ENCODE measurements around the gene FRMD4B. TPM values are rescaled to one million over a fixed set of nuclear protein-coding genes. Genes with fewer than 3 reads are reported as not detected.

Gene FRMD4B
- total RNA-seq, 2 experiments from 2014 or later = 41.2 to 41.4 TPM

DNA sequence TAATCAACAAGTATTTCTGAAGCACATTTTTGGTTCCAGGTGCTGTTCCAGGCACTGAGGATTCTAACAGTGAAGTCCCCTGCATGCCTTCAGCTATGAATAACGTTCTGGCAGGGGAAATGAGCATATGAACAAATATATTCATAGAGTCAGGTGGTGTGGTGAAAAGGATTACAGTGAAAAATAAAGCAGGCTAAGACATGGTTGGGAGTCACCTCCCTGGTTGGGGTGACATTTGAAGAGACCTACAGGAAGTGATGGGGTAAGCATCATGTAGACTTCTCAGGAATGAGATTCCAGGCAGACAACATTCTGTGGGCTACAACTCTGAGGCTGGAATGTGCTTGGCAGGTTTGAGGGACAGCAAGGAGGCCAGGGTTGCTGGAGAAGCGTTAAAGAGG, 15.0 kb downstream of the FRMD4B start:
- ChIA-PET CTCF (no interaction called here), POLR2A (no interaction called here)

DNA sequence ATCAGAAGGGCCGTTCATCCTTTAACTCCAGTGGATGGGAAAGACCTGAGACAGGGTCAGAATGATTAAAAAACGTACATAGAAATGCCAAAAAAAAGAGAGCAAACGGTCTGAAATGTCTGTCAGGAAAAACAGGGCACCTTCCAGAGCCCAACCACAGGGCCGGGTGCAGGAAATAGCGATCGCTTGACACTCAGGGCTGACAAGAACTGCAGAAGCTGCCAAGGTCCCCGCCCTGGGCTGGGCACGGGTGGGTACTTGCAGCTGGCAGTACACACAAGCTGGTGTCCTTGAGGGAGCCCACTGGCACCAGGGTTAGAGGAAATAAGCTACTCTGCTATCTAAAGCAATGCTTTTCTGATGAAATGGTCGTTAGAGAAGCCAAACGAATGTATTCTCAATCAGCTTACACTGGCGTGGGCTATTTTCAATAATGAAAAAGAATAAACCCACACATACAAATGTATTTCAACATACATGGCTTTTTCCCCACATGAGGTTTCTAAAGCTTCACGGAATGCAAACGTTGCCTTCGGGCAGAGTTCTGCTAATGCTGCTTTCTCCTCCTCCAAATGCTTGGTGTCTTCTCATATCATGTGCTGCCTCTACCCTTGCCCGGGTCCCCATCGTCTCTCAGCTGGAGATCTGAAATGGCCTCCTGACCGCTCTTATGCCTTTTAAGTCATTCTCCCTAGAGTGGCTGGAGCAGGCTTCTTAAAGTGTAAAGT, 15.6 kb downstream of the FRMD4B start:
- POLR2A ChIA-PET = no interaction called here

DNA sequence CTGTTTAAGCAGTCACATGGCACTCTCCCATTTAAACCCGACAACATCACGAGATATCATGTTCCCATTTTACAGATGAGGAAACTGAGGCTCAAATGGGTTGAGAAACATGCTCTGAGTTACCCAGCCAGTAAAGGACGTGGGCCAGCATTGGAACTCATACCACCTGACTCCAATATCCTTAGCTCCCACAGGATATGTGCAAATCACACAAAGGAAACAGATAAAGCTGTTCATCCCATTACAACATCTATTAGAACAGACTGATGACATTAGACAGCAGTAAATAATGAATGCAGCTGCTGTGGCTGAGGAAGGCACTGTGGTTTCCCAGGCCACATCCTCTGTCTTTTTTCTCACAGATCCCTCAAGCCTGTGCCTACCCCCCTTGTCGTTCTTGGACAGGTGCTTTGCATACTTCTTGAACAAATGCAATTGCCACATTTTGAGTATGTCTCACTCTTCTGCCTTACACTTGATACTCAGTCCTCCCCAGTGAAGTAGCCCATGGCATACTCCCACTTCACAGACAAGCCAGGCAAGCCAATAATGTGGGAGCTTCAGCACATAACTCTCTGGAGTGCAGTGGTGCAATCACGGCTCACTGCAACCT, 17.7 kb downstream of the FRMD4B start:
- POLR2A ChIA-PET = no interaction called here
- CTCF ChIA-PET = no interaction called here

More for the DNA sequence above, 15.6 kb downstream of the FRMD4B start:
- CTCF ChIA-PET = no interaction called here

DNA sequence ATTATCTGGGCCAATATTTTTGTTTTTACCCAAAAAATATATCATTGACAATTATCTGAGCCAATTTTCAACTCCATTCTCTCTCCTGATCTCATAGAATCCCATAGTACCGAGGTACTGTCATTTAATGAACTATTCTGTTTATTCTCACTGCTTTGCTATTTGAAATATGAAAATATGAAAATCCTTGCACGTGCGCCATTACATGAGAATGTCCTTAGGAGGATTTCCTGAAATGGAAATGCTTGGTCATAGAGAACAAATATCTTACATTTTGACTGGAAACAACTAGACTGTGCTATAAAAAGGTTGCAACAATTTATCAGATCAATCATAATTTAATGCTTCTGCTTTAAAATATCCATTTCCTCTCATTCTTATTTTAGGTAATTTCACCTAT, 18.3 kb downstream of the FRMD4B start:
- CTCF ChIA-PET = no interaction called here
- POLR2A ChIA-PET = no interaction called here

DNA sequence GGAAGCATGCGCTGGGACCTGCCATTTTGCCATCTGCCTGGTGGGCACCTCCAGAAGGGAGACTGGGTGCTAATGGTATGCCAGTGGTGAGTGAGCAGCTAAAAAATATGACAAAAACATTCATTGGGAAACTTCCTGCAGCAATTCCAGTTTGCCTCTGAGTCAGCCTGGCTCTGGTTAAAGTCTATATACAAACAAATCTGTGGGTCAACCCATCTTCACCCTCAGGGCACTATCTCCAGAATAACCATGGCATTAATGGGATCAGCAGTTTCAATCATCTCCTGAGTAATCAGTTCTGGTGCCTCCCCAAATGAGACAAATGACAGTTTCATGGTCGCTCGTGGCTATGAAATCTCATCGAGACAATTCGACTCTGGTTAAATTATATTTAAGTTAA, 21.5 kb downstream of the FRMD4B start:
- ChIA-PET POLR2A (no interaction called here), CTCF (interaction anchor here (0.9 kb wide), 1 partner anchor 10 kb away, joined by 3 read pairs; no protein-coding TSS in a partner anchor)

DNA sequence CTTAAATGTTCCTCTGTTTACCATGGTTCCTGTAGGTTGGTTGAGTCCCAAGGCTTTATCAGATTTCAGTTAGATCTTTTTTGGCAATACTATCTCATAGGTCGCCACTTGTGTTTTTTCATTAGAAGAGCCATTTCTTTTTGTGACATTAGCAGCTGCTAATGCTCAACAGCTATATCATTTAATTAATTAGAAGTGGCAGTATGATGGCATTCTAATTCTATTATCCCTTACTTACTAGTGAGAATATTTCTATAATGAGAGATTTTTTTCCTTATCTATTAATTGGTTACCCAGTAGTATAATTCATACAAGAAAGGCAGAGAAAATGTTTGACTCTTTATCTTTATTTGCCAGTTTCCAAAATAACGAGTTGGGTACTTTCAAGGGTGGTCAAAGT, 25.2 kb downstream of the FRMD4B start:
- ChIA-PET POLR2A (no interaction called here), CTCF (no interaction called here)

DNA sequence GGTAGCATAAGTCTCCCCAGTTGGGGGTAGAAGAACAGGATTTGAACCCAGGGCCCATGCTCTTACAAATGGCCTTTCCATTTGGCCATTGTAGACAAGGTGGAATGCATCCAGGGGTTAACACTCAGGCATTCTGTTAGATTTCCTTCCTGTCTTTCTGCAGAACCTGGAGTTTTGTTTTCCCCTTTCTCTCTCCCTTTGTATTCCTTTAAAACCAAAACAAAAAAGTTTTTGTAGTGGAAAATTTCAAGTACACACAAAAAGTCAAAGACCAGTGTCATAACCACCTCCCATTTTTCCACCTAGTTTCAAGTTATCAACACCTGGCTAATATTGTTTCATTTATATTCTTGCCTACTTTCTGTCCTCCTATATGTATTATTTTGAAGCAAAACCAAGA, 26.0 kb downstream of the FRMD4B start:
- POLR2A ChIA-PET = no interaction called here
- CTCF ChIA-PET = no interaction called here

DNA sequence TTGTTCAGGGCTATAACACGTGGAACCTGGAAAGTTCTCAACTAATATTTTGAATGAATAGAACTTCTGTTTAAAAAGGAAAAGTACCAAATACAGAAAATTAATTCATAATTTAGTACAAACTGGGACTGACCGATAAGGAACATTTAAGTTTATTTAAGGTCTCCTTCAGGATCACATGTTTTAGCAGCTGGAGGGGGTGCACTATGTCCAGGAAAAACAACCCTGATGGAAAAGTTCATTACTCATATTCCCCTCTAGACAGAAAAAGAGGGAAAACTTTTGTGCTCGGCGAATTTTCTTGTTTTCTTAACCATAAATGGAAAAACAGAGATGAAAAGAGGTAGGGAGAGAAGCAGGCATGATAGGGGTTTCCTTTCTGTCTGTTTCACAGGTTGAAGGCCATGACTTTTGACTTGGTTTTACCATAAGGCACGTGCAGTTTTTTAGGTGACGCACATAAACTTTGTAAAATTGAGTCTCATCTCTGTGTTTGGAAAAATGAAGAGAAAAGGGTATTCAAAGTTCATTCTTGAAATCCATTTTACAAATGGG, 26.5 kb downstream of the FRMD4B start:
- ChIA-PET POLR2A (no interaction called here), CTCF (no interaction called here)

DNA sequence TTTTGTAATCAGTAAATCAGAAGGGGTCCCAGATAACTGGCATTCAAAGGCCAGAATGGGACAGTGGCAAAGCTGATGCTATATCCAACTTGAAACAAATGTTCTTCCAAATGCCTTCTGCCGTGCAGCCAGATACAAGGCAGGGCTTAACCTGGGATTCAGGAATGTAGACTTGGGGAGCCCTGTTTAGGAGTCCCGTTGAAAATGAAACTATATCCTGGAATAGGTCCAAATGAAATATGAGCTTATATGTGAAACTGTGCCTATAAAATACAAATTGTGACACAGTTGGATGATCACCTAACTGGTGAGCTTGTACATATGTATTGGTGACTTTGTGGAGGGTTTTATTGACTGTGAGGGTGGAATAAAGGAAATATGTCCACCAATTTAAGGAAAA, 28.7 kb downstream of the FRMD4B start:
- ChIA-PET POLR2A (no interaction called here), CTCF (no interaction called here)

DNA sequence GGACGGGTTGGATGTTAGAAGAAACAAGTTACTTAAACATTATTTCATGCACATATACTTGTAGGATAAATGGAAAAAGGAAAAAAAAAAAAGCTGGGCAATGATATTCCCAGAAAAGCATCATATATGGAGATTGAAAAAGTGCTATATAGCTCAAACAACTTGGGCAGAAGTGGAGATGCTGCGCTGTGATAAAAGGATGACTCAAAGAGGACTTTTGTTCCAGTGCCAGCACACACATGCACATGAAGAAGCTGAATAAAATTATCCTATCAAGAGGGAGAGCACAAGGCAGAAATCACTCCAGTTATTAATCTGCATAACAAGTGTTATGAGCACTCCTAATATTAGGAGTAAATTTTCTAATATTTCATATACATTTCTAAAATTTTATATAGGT, 30.9 kb downstream of the FRMD4B start:
- ChIA-PET POLR2A (no interaction called here), CTCF (interaction anchor here (0.8 kb wide), 1 partner anchor 194 kb away, joined by 3 read pairs; no protein-coding TSS in a partner anchor)

DNA sequence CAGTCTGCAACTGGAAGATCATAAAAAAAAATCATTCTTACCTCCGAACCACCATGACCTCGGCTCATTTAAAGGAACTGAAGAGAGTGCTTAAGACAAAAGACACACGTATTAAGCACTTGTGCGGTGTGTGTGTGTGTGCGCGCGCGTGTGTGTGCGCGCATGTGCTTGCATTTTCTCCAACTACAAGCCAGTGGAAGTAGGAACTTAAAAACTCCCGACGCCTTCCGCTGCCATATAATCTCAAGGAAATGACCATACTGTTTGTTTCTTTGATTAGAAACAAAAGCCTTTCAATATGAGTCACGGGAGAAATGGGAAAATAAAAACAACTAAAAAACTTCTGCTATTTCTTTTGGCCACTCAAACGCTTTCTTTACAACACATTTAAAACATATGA, 32.4 kb downstream of the FRMD4B start:
- ChIA-PET CTCF (no interaction called here), POLR2A (no interaction called here)

DNA sequence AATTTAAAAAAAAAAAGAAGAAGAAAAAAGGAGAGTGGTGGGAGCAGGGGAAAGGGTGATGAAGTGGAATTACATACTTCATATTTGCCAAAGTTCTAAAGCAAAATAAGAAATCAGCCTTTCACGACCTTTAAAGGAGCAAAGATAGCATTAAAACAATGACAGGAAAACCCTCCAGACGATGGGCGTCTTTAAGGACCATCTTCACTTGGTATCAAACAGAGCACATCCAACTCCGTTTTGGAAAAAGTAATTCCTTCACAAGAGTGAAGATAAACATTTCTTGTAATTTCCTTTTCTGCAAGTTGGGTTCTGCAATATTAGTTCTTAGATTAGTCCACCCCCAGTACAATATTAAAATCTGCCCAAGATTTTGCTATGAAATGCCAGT, 32.8 kb downstream of the FRMD4B start:
- POLR2A ChIA-PET = no interaction called here
- CTCF ChIA-PET = no interaction called here

DNA sequence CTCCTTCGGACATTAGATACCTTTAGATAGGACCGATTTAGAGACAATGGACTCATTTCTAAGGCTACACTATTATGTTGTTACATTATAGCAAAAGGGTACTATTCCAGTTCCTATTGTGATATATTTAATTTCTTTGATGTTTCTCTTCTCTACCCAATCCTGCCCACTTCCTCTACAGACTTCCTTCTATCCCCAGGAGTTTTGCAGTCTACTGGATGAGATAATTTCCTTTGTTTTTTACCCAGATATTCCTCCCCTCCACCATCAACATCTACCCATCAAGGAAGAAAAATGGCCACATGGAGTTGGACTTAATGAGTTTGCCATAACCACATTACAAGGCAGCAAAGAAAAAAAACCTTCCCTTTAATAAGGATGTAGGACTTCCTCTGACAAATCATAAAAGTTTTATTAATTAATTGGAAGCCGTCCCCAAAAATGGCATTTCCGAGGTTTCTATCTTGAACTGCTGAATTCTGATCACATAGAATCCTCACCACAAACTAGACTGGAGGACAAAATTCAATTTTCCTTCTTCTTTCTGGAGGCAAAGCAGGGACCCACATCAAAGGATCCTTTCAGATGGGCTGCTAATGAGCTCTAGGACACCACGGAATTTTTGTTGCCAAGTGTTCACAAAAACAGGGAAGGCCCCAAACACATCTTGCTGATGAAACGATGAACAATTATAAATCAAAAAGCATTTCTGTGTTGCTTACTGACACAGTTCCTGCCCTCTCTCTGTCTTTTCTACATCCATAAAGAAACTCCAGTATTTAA, 33.4 kb downstream of the FRMD4B start:
- CTCF ChIA-PET = no interaction called here
- POLR2A ChIA-PET = no interaction called here

DNA sequence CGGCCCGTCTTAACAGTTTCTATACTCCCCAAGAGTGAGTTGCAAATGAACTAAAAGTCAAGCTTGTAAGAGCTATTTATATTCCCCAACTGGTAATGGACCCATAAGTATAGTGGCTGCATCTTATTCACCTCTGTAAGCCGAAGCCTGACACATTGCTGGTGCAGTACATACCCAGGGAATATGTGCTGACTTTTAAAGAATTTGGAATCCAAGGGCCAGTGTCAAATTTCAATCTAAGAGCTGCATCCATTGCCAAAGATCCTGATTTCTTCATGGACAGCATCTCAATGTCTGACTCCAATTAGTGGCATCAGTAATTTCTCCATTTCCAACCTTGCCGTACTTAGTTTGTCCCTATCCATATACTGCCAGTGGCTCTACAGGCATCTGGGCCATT, 42.0 kb downstream of the FRMD4B start:
- ChIA-PET POLR2A (no interaction called here), CTCF (no interaction called here)

DNA sequence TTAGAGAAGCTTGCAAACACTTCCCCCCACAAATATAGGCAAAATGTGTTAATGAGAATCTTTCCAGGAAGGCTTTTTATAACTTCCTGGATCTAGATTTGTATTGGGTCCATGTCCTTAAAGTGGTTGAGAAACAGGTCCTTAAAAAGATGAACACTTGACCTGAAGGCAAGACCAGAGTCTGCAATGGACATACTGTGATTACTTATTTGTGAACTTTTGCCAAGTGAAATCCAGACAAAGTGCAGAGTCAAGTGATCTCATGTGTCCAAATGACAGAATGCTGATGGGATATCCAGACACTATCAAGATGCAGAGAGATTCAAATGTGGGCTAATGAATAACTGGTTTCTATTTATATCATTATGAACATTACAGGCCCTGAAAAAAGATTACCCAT, 43.8 kb downstream of the FRMD4B start:
- ChIA-PET POLR2A (no interaction called here), CTCF (interaction anchor here (0.9 kb wide), 1 partner anchor 221 kb away, joined by 3 read pairs; no protein-coding TSS in a partner anchor)

DNA sequence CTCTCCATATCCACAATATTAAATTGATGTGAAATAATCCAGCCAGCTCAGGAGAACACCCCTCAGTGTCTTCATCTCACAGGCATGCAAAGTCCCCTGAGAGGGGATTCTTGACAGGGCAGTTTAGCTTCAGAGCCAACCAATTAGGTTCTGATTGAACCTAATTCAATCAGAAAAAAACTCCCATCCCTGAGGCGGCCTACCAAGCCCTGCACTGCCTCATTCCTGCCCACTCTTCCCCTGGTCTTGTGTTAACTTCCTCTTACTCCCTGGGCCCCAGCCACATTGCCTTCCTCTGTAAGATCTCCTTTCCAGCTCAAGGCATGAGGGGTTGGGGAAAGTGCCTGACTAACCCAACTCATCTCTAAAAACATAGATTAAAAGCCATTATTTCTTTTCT, 46.1 kb downstream of the FRMD4B start:
- CTCF ChIA-PET = no interaction called here

DNA sequence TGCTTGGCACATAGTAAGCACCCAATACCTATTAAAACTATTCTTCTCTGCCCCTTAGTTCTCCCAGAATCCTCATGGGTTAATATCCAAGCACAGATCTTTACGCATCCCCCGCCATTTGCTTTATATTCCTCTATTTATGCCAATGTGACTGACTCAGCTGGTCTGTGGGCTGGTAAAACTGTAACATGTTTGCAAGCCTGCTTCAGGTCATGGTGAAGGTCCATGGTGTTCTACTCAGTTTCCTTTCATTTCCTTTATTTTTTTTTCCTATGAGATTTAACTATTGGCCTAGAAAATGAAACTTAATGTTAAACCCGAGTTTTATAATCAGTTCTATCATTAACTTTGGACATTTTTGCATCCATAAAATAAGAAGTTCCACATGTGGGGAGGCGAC, 47.0 kb downstream of the FRMD4B start:
- ChIA-PET POLR2A (no interaction called here), CTCF (no interaction called here)

More for the DNA sequence above, 46.1 kb downstream of the FRMD4B start:
- POLR2A ChIA-PET = no interaction called here

DNA sequence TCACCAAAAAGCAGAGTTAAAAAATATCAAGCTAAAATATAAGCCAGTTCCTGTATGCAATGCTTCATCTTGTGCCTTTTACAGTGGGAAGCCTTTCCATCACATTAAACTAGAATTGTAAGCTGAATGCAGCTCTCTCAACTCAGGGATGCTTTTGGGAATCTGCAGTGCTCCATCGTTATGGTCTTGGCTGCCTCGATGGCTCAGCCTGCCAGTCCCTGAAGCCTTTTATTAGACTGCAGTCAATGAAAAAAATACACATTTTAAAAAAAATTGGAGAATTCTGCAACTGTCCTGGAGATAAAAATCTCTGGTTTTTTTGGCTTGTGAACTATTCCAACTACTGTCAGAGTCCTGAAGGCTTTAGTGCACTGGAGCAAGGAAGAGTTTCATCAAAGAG, 53.0 kb downstream of the FRMD4B start:
- ChIA-PET POLR2A (interaction anchor here (1.0 kb wide), 1 partner anchor 76 kb away, joined by 4 read pairs; no protein-coding TSS in a partner anchor), CTCF (no interaction called here)

DNA sequence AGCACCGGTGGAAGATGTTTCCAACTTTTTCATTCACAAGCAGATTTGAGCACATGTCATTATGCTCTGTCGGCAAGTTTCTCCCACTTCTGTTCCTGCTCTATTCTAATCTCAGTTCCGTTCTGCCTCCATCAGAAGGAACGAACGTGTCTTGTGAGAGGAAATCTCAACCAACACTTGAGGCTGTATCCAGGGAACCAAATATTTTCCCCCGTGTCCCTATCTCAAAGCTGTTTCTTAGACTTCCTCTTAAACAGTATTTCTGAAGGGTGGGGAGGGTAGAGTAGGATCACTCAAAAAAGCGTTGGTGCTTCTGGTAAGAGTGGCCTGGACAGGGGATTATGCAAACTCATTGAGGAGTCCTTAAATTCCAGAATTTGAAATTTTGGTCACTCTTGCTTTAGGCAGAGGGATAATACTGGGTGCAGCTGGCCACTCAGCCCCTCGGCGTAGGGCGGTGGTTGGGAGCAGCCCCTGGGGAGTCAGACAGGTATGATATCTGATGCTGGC, 54.9 kb downstream of the FRMD4B start:
- CTCF ChIA-PET = no interaction called here
- POLR2A ChIA-PET = no interaction called here

DNA sequence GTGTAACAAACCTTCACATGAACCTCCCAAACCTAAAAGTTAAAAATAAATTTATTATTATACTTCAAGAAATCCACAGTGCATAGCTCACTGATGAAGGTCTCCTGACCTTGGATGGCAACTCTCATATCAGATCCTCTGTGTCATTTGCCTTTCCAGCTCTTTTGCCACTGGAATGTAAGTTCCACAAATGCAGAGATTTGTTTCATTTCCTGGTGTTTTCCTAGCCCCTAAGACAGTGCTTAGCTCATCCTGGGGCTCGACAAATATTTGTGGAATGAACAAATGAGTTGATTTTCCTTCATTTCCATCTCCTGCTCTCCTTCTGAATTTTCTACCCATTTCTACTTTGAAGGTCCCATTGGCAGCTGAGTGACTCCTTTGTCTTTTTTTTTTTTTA, 56.0 kb downstream of the FRMD4B start:
- CTCF ChIA-PET = interaction anchor here (0.6 kb wide), 1 partner anchor 191 kb away, joined by 3 read pairs; no protein-coding TSS in a partner anchor

DNA sequence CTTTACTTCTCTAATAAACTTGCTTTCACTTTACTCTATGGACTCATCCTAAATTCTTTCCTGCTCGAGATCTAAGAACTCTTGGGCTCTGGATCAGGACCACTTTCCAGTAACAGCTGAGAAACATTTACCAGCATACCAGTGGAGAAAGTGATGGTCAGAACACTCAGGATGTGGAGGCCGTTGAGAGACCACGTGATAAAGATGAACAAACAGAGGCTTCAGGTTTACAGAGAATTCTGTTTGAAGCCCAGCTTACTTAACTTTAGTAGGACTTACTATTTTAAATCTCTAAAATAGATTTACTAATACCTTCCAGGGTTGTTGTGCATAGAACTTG, 57.0 kb downstream of the FRMD4B start:
- ChIA-PET POLR2A (no interaction called here), CTCF (interaction anchor here (0.6 kb wide), 1 partner anchor 339 kb away, joined by 3 read pairs; no protein-coding TSS in a partner anchor)

More for the DNA sequence above, 56.0 kb downstream of the FRMD4B start:
- POLR2A ChIA-PET = interaction anchor here (0.6 kb wide), 1 partner anchor 114 kb away, joined by 3 read pairs; no protein-coding TSS in a partner anchor
